Breast epithelium (tissue), 3 donors: ENCODE measurements around the gene GMDS.

Experiments
- CTCF ChIP-seq, 3 donors: fragments of 450-650 bp; IDR thresholded peaks; one replicate each; pipeline ENCODE4 v1.5.1; 2016 to 2017; ENCODE audit warnings: antibody characterized with exemption in 3 of 3, mild to moderate bottlenecking in 3 of 3, moderate library complexity in 3 of 3
- POLR2A ChIP-seq: fragments of 450-650 bp; IDR thresholded peaks from one replicate; pipeline ENCODE4 v1.6.1; 2016; ENCODE audit warnings: antibody characterized with exemption, mild to moderate bottlenecking, moderate library complexity

- TF ChIP-seq POLR2A (no peak), CTCF (IDR thresholded peaks at IDR 0.05) (no peak)
These were observed 331.8 kb downstream of the GMDS start for GRCh38 chr6:1913577-1913976.
